AG09309 (cell line): ENCODE results near the gene HMX2.

ENCODE experiments used
- DNase-seq: peaks from one replicate; pipeline ENCODE4 v3.0.0-alpha.2; 2010; ENCODE audit warnings: low read depth
- H3K4me3 ChIP-seq: 2 replicates; pipeline ENCODE4 v1.5.1; 2011; ENCODE audit warnings: mild to moderate bottlenecking, low read depth, low read length, moderate library complexity; ENCODE audit not compliant: control insufficient read depth
- CTCF ChIP-seq: IDR thresholded peaks from 2 replicates; pipeline ENCODE4 v1.5.1; 2011; ENCODE audit warnings: mild to moderate bottlenecking, low read depth, low read length, inconsistent platforms; ENCODE audit not compliant: insufficient read depth, control insufficient read depth; ENCODE audit errors: missing control alignments

Gene HMX2

DNA sequence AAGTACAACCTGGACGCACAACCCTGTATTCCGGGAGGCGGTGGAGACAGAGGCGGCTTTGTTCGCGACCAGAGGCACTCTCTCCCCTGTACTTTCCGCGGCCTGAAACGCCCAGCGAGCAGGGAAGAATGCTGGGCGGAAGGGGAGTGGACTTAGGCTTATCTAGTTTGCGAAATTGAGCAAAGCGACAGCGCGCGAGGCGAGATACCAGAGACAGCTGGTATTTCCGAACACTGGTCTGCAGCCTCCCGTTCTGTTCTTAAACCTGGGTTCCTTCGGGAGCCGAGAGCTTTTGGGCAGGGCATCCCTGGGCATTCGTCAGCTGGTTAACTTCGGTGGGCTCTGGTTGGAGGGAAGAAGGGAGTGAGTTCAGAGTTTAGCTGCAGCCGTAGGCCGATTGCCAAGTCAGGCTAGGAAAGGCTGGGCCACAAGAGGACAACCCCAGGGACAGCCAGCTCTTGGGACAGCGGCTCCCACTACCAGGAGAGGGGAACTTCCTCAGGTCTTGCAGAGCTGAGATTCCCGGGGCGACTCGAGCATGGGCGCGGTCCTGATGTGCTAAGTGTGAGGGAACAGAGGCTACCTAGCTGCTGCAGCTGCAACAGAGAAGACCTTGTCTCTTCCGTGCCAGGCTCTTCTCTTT lies 8.3 kb upstream of the HMX2 start:
- DNase-seq, result no peak
- no peak overlapping the region for H3K4me3 ChIP-seq
- no peak for TF ChIP-seq CTCF

DNA sequence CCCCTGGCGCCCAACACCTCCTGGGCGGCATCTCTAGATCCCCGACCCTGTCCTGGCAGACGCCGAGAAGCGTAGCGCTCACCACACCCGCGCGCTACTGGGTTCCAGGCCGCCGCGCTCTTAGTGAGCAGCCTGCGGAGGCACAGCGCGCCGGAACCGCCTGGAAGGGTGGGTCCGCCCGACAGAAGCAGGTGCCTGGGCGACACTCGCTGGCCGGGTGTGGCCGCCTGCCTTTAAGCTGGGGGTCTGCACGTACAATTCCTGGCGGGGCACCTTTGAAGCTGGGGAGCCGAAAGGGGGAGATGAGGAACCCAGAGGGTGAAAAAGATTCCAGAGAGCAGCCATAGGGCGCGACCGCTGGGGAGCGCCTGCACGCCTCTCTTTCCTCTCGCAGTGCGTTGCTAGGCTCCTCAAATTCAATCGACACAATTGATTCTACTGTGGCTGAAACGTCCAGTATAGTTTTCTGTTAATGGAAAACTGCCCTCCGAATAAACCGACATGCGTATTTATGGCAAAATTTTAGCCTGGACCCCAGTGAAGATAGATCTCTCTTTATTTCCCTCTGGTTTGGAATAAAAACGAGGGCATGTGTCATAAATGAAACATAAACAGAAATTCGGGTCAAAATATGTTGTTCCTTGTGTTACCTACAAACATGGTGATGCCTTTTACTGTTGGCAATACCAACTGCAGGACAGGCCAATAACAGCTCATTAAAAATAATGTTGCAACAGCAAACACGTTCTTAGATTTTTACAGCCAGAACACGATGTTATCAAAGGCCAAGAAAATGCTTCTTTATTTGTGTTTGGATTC lies 7.6 kb upstream of the HMX2 start:
- H3K4me3 ChIP-seq, result no peak overlapping the region
- no peak for DNase-seq
- TF ChIP-seq CTCF, result no peak

GRCh38 chr10:123140983-123141390 lies 6.9 kb upstream of the HMX2 start:
- TF ChIP-seq CTCF, result no peak
- no peak overlapping the region for H3K4me3 ChIP-seq
- no peak for DNase-seq

DNA sequence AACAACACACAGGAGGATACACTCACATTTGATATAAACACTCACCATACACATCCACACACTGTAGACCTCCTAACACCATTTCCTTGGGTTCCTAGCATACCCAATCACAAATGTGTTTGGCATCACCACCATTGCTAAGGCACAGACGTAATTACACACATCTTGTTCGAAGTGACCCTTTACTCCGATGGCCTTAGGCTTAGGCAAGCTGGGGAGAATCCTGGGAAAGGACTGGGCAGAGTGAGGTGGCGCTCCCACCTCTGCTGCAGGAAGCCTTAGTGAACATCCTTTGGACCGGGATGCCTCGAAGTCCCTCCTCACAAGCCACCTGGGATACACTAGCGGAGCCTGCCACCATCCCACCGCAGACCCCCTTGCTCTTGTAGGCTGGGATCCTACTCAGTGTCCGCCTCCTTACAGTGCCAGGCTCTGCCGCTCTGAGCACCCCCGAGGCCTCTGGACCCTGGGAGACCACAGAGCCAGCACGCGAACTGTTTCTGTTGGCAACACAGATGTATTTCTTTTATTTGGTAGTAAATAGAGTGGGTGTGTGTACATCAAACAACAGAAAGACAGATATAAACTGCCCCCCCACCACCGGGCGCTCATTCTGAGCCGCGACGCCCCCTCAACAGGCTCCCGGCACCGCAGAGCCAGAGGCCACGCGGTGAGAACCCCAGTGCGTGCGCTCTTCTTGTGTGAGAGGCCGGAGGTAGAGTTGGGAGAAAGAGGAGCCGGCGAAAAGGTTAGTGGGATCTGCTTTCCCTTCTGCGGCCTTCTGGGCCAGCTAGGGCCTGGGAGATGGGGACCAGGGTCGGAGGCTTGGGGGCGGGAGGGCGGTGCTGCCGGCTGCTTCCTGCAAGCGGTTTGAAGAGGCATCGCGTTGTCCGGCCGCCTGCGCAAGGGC lies 5.9 kb upstream of the HMX2 start:
- no peak overlapping the region for H3K4me3 ChIP-seq
- no peak for DNase-seq
- no peak for TF ChIP-seq CTCF

GRCh38 chr10:123142701-123143161 lies 5.2 kb upstream of the HMX2 start:
- no peak overlapping the region for H3K4me3 ChIP-seq
- TF ChIP-seq CTCF, result no peak

GRCh38 chr10:123143162-123143824 lies 4.6 kb upstream of the HMX2 start:
- DNase-seq, result no peak
- TF ChIP-seq CTCF, result no peak
- H3K4me3 ChIP-seq, result no peak overlapping the region

More at GRCh38 chr10:123142701-123143161, 5.2 kb upstream of the HMX2 start:
- DNase-seq, result no peak
